ENCODE results near the gene RBM28.
"Not testable (repeated sequence)": the region's sequence is repeated elsewhere in the genome, so short reads cannot be mapped to it uniquely, and the experiment has no call there.

The RBM28 gene

DNA sequence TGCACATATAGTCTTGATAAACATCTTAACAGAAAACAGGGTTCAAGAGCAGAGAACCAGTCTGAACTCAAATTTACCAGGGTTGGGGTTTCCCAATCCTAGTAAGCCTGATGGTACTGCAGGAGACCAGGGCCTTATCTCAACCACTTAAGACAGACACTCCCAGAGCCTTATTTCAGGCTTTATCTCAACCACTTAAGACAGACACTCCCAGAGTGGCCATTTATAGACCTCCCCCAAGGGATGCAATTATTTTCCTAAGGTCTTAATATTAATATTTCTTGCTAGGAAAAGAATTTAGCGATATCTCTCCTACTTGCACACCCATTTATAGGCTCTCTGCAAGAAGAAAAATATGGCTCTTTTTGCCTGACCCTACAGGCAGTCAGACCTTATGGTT lies 63.3 kb downstream of the RBM28 start:
- not testable (repeated sequence) for DNase-seq

DNA sequence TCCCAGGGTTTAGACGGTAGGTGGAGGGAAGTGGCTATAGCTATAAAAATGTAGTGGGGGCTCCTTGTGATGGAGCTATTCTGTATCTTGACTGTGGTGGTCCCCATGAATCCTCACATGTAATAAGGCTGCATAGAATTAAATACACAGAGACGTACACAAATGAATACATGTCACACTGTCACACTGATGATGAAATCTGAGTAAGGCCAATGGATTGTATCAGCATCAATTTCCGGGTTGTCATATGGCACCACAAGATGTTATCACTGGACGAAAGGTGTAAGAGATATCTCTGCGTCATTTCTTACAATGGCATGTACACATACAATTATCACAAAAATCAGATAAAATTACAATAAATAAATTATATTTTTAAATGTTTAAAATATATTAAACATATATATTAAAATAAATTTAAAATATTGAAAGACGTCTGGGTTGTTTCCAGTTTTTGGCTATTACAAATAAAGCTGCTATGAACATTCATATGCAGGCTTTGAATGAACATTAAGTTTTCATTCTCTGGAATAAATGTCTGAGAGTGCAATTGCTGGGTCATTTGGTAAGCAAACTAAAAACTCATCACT lies 64.5 kb downstream of the RBM28 start:
- DNase-seq: no peak

DNA sequence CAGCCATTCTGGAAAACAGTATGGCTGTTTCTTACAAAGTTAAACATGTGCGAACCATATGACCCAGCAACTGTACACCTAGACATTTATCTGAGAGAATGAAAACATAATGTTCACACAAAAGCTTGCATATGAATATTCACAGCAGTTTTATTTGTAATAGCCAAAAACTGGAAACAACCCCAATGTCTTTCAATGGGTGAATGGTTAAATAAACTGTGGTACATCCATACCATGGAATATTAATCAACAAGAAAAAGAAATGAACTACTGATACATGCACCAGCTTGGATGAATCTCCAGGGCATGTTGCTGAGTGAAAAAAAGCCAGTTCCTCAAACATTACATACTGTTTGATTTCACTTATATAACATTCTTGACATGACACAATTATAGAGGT lies 65.3 kb downstream of the RBM28 start:
- DNase-seq: no peak

- DNase-seq: peak; percentile 9
These were observed 68.0 kb downstream of the RBM28 start for GRCh38 chr7:128275681-128276080.

DNA sequence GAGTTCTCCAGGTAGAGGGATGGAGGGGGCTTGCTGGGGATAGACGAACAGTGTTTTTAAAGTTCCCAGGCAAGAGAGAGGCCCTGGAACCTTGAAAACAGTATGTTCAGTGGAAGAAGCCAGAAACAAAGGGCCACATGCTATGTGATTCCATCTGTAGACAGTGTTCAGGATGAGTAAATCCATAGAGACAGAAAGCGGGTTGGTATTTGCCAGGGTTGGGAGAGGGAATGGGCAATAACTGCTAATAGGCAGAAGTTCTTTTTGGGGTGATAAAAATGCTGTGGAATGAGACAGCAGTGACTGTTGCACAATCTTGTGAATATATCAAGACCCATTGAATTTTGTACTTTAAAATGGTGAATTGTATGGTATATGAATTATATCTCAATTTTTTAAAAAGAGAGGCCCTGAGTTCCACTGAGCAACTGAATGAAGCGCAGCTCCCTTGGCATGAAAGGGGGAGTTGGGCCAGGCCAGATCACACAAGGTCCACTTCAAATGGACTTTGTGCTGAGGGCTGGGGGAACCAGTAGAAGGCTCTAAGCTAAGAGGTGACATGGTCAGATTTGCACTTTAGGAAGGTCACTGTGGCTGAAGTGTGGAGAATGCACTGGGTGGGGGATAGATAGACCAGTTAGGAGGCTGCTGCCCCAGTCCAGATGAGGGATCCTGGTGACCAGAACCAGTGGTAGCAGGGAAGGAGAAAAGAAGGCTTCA lies 68.7 kb downstream of the RBM28 start:
- no peak for DNase-seq

GRCh38 chr7:128274246-128274883 lies 69.3 kb downstream of the RBM28 start:
- no peak for DNase-seq

DNA sequence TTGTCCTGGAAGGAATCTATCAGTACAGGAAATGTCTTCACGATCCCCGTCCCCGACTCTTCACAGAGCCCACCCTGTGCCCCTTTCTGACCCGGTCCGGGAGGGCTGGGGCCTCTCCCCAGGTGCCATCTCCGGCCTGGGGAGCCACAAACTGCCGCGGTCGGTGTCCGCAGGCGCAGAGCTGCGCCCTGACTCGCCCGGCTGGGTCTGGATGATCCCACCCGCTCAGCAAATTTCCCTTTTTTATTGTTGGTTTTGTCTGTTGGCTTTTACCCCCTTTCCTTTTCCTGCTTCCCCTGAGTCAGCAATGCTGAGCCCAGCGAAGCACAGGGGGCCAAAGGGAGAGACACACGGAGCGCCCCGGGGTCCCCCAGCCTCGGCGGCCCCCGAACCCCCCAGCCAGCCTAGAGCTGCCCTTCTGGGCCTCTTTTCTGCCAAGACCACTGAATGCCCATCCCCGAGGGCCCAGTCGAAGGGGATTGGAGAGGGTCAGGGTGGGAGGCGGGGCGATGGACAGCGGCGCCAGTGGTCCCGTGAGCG lies 71.7 kb downstream of the RBM28 start:
- no peak for DNase-seq

DNA sequence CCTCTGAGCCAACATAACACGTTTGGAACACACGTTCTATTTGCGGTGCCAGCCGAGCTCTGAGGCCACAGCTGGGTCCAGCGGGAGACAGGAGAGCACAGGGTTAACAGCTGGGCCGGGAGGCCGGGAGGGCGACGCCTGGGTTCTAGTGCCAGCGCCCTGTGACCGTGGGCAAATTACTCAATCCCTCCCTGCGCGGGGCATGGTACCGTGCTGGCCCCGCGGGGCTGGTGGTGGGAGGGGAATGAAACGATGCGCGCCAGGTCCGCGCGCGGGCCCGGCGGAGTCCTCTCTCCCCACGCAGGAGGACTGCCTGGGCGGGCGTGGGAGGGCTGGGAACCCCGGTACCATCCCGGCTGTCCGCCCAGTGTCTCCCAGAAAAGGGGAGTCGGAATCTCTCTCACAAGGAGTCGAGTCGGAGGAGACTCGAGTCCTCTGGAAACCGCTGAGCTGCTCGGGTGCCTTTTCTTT lies 72.2 kb downstream of the RBM28 start:
- DNase-seq: no peak

- no peak for DNase-seq
These were observed 72.9 kb downstream of the RBM28 start for GRCh38 chr7:128270826-128271272.

- DNase-seq: no peak
These were observed 75.5 kb downstream of the RBM28 start for GRCh38 chr7:128268233-128268632.

DNA sequence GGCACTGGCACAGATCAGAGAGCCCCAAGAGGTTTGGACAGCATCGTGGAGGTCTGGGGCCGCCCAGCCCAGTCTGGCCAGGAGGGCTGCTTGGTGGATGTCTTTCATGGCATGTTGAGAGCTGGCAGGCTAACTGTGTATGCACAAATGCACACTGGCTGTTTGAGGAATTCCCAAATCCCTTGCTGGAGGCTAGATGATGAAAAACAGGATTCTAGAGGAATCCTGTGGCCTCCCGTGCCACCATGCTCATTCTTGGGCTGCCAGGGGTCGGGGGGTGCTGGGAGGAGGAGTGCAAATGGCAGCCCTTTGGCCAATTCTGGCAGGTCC lies 76.1 kb downstream of the RBM28 start:
- DNase-seq: no peak

DNA sequence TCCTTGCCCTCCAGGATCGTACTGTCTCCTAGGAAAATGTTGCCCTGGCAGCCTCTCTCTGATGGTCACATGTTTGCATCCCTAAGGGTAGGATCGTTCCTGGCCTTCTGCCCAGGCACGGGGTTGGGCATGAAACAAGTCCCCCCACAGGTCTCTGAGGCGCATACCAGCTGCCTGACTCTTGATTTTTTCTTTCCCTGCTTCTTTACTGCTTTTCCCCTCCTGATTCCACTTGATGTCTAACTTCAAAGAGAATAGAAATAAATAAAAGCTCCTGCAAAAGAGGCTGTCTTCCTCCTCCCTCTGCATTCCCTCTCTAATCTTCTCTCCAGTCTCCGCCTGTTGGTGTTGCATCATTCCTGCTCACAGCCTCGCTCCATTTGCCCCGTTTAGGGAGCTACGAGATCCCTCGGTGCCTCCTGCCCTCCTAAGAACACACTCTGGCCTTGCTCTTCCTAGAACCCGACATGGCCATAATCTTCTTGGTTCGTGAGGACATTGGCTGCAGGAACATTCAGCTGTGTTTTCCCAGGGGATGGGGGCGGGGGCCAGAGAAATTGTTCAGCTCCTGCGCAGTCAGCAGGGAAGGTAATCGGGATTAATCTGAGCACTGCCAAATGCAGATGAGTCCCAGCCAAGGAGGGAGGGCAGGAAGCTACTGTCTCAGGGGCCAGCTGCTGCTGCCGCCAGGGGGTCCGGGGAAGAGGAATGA lies 76.7 kb downstream of the RBM28 start:
- DNase-seq: no peak

DNA sequence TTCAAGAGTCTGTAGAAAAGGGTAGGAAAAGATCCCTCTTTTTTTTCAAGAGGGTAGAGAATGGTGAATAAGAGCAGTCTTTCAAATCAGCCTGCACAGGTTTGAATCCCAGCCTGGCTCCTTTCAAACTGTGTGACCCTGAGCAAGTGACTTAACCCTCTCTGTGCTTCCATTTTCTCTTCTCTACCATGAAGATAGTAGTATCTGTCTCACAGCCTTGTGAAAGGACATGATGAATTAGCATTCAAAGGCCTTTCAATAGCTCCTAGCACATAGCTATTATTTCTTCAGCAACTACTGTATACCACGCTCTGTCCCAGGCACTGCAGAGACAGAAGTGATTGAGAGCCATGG lies 77.2 kb downstream of the RBM28 start:
- DNase-seq: no peak

DNA sequence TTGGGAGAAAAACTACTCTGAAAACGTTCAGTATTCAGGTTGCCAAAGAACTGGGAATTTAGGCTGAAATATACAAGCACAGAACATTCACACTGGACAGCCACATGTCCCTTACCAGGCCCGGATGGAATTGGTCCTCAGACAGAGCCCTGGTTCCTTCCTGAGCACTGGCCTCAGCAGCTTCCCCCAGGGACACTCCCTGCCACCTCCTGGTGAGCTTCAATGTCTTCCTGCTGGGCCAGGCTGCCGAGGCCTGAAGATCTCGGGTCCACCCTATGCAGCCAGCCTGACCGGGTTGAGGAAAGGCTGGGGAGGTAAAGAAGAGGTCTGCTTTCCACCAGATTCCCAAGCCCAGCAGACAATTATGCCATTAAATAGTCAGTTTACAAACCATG lies 77.8 kb downstream of the RBM28 start:
- DNase-seq: no peak

- DNase-seq: no peak
These were observed 78.4 kb downstream of the RBM28 start for GRCh38 chr7:128265156-128265905.

DNA sequence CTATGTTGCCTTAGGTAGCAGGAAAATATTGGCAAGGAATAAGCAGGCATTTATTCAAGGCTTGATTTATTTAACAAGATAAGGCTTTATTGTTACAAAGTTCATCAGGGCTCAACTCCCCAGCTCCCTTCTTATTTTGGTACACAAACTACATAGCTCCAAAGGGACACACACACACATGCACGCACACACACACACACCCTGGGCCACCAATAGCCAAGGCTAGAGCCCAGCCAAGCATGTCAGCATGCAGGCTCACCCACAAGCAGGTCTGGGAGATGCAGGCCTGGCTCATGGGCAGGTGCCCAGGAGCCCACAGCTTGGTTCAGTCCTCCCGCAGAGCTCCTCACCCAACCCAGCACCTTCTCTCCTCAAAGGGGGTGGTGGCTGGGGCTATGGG lies 79.2 kb downstream of the RBM28 start:
- no peak for DNase-seq

GRCh38 chr7:128263420-128263819 lies 80.3 kb downstream of the RBM28 start:
- DNase-seq: no peak

- DNase-seq: no peak
These were observed 81.3 kb downstream of the RBM28 start for GRCh38 chr7:128262273-128263028.

- DNase-seq: no peak
These were observed 83.5 kb downstream of the RBM28 start for GRCh38 chr7:128260069-128260795.

GRCh38 chr7:128259131-128260061 lies 84.3 kb downstream of the RBM28 start:
- no peak for DNase-seq

Data from suppressor macrophage treated with lipopolysaccharide for 4 hours (primary cell).